ENCODE data around the gene KIF25. TPM values are rescaled to one million over a fixed set of nuclear protein-coding genes. Genes with fewer than 3 reads are reported as not detected.
A peak's percentile ranks its signal among the peaks of the same experiment; 100 is the strongest.

Gene KIF25
- total RNA-seq, 2 donors from 2014 or later: 0.21 TPM; not detected in 1

DNA sequence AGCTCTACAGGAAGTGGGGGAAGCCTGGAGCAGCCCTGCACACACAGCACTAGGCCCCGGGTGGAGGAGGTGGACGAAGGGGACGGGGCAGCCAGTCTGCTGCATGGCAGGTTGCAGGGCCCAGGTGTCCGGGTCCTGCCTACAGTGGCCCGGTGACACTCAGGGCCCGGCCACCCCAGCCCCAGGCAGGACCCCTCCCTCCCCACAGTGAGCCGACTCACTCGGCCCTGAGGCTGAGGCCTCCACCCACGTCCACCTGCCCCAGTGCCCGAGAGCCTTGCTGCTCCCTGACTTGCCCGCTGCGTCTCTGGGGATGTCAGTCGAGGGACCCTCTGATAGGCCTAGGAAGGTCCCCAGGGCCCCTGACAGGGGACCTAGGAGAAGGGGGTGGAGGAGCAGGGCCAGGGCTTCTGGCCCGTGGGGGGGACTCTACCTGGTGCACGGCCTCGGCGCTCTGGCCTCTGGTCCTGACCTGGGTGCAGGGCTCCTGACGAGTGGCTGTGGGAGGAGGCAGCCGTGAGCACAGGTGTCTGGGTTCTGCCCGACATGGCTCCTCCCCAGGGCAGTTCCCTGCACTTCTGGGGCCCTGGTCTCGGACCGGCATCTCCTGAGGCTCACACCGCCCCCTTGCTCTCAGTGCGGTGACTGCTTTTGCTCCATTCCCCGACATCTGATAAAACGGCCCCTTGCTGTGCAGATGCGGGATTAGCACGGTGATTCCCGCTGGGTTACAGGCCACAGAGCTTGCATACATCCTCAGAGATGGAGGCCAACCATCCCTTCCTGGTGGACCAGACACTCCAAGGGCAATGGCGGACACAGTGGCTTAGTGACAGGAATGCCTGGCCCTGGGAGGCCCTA, 61.5 kb downstream of the KIF25 start:
- intact Hi-C loops (cut with DNase I): no loop called here
- no peak for DNase-seq
- Histone ChIP-seq H3K4me1 (no peaks in the 10 kb centered on the region), H3K36me3 (no peaks in the 10 kb centered on the region), H3K9ac (ENCODE audit: low read depth in 2 of 2, low read length in 2 of 2) (no peak overlapping the region), H3K27ac (no peak overlapping the region), H3K9me3 (no peaks in the 10 kb centered on the region), H3K27me3 (no peaks in the 10 kb centered on the region), H3K4me3 (no peak overlapping the region)
- TF ChIP-seq, protein P1, sequence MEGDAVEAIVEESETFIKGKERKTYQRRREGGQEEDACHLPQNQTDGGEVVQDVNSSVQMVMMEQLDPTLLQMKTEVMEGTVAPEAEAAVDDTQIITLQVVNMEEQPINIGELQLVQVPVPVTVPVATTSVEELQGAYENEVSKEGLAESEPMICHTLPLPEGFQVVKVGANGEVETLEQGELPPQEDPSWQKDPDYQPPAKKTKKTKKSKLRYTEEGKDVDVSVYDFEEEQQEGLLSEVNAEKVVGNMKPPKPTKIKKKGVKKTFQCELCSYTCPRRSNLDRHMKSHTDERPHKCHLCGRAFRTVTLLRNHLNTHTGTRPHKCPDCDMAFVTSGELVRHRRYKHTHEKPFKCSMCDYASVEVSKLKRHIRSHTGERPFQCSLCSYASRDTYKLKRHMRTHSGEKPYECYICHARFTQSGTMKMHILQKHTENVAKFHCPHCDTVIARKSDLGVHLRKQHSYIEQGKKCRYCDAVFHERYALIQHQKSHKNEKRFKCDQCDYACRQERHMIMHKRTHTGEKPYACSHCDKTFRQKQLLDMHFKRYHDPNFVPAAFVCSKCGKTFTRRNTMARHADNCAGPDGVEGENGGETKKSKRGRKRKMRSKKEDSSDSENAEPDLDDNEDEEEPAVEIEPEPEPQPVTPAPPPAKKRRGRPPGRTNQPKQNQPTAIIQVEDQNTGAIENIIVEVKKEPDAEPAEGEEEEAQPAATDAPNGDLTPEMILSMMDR (IDR thresholded peaks at IDR 0.05): no peak

DNA sequence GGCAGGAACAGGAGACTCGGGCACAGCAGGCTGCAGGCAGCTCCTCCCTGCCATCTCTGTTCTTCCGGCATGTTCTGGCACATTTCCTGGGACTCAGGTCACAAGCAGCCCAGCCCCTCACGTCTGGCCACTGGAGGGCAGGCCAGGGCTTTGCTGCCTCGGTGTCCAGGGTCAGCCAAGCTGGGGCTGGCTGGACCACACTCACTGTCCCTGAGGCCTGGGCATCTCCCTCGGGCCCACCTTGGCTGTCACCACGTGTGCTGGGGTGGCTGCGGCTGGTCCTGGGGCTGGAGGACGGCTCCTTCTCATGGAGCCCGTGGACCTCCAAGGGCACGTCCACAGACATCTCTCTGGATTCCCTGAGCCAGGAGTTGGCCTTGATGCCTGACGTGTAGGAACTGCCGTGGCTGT, 63.1 kb downstream of the KIF25 start:
- peak overlapping the region in 1 of 2 donors; percentile 47 for H3K9ac ChIP-seq (ENCODE audit: low read depth in 2 of 2, low read length in 2 of 2)
- H3K27ac ChIP-seq: no peak overlapping the region
- peak; percentile 86 for DNase-seq
- H3K4me1 ChIP-seq: no peaks in the 10 kb centered on the region
- no peaks in the 10 kb centered on the region for H3K9me3 ChIP-seq
- H3K27me3 ChIP-seq: no peaks in the 10 kb centered on the region
- TF ChIP-seq, protein P1 (IDR thresholded peaks at IDR 0.05): peak; percentile 60
- intact Hi-C loops (cut with DNase I): loop anchor here (5.0 kb wide), 2 partner anchors 57 to 72 kb away; no protein-coding TSS in a partner anchor
- H3K36me3 ChIP-seq: no peaks in the 10 kb centered on the region
- no peak overlapping the region for H3K4me3 ChIP-seq

- H3K4me3 ChIP-seq: no peak overlapping the region
- H3K36me3 ChIP-seq: no peaks in the 10 kb centered on the region
- no peaks in the 10 kb centered on the region for H3K4me1 ChIP-seq
- H3K9ac ChIP-seq (ENCODE audit: low read depth in 2 of 2, low read length in 2 of 2): peak overlapping the region in 1 of 2 donors; percentile 44
- DNase-seq: no peak
- intact Hi-C loops (cut with DNase I): loop anchor here (5.0 kb wide), 2 partner anchors 56 to 71 kb away; no protein-coding TSS in a partner anchor
- H3K9me3 ChIP-seq: no peaks in the 10 kb centered on the region
- no peaks in the 10 kb centered on the region for H3K27me3 ChIP-seq
- H3K27ac ChIP-seq: peak overlapping the region; percentile 7
- TF ChIP-seq, protein P1 (IDR thresholded peaks at IDR 0.05): no peak
Measured at GRCh38 chr6:168061269-168062210, 64.1 kb downstream of the KIF25 start.

DNA sequence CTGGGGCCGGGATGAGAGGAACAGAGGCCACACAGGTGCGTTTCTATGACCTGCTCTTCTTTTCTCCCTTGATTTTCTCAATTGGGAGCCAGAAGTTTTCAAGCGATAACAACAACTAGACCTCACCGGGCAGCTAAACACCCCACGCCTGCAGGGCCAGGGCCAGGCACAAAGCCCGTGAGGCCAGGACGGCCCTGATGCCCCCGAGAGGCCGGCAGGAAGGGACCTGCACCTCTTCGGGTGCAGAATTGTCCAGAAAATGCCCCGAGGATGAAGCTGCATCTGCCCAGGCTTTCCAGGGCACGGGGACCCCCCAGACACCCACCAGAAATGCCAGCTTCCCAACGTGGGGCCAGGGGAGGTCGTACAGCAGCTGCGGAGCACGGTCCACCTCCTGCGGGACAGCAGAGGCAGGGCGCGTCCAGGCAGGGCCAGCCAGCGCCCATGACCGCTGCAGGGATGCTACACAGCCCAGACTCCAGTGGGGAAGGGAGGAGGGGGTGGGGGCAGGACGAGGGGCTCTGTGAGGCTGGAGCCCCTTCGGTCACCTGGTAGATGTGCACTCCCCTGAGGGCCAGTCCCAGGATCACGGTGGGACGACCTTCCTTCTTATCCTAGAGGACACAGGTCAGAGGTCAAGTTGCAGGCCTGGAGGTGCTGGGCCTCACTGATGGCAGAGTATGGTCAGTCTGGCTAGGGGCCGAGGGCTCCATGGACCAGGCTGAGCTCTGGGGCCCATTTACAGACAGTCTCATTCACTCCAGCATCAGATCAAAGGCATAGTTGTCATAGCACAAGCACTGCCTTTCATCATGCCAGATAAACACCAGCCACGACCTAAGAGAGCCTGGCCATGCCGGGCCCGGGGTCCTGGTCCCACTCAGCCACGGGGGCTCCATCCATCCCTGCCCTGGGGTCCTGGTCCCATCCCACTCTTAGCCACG, 65.1 kb downstream of the KIF25 start:
- TF ChIP-seq, protein P1 (IDR thresholded peaks at IDR 0.05): no peak
- H3K4me3 ChIP-seq: no peak overlapping the region
- H3K4me1 ChIP-seq: no peaks in the 10 kb centered on the region
- no peak for DNase-seq
- H3K27ac ChIP-seq: no peak overlapping the region
- intact Hi-C loops (cut with DNase I): loop anchor here (5.0 kb wide), 2 partner anchors 55 to 70 kb away; no protein-coding TSS in a partner anchor
- H3K27me3 ChIP-seq: no peaks in the 10 kb centered on the region
- H3K9me3 ChIP-seq: no peaks in the 10 kb centered on the region
- peak overlapping the region in 1 of 2 donors; percentile 40 for H3K9ac ChIP-seq (ENCODE audit: low read depth in 2 of 2, low read length in 2 of 2)
- no peaks in the 10 kb centered on the region for H3K36me3 ChIP-seq

Measured in colonic mucosa (tissue), 4 donors.